Transverse colon (tissue), 4 donors: Measurements from ENCODE around the gene NHLRC1. TPM values are rescaled to one million over a fixed set of nuclear protein-coding genes. Genes with fewer than 3 reads are reported as not detected.

Source experiments
- DNase-seq: peaks from one replicate; pipeline ENCODE4 v3.0.0-alpha.2; 2019
- H3K27ac ChIP-seq, 4 donors: fragments of 200-600 bp; sonication (generic); 2 replicates each; pipeline ENCODE4 v1.5.1; 2016 to 2018; ENCODE audit warnings: inconsistent platforms in 4 of 4
- H3K27me3 ChIP-seq: fragments of 200-600 bp; sonication (generic); 2 replicates; pipeline ENCODE4 v1.5.1; 2017; ENCODE audit warnings: inconsistent platforms
- H3K36me3 ChIP-seq, 4 donors: fragments of 200-600 bp; sonication (generic); 2 replicates each; pipeline ENCODE4 v1.5.1; 2017 to 2019; ENCODE audit warnings: inconsistent platforms in 4 of 4
- H3K4me1 ChIP-seq, 4 donors: fragments of 200-600 bp; sonication (generic); 2 replicates each; pipeline ENCODE4 v1.5.1; 2017 to 2020; ENCODE audit warnings: inconsistent platforms in 4 of 4
- H3K4me3 ChIP-seq, 4 donors: fragments of 200-600 bp; sonication (generic); 1 replicate in 1 of 4; 2 replicates in 3 of 4; pipeline versions ENCODE4 v1.5.1 to v1.6.1; 2017 to 2019; ENCODE audit warnings: inconsistent platforms in 4 of 4
- H3K9me3 ChIP-seq, 2 donors: fragments of 200-600 bp; sonication (generic); 2 replicates each; pipeline ENCODE4 v1.5.1; 2017 to 2019; ENCODE audit warnings: inconsistent platforms in 2 of 2
- CTCF ChIP-seq, 5 experiments: fragments of 200-600 bp in 3 of 5; fragments of 450-650 bp in 2 of 5; sonication (generic) in 3 of 5; IDR thresholded peaks; 1 replicate in 2 of 5; 2 replicates in 3 of 5; pipeline ENCODE4 v1.5.1; 2016 to 2017; ENCODE audit warnings: antibody characterized with exemption in 5 of 5, inconsistent platforms in 3 of 5, mild to moderate bottlenecking in 2 of 5, moderate library complexity in 1 of 5
- EP300 ChIP-seq: sonication (generic); formaldehyde crosslinking; IDR thresholded peaks from one replicate; pipeline ENCODE4 v1.6.1; 2017; ENCODE audit warnings: antibody characterized with exemption, low read depth
- POLR2A ChIP-seq: fragments of 450-650 bp; IDR thresholded peaks from one replicate; pipeline ENCODE4 v1.6.1; 2016; ENCODE audit warnings: antibody characterized with exemption, mild to moderate bottlenecking, moderate library complexity
- POLR2AphosphoS5 ChIP-seq, 3 donors: sonication (generic); formaldehyde crosslinking; IDR thresholded peaks; one replicate each; pipeline ENCODE4 v1.6.1; 2016; ENCODE audit warnings: antibody characterized with exemption in 3 of 3
- WGBS, 2 donors: methylation state at CpG; one replicate each; pipeline ENCODE4 v1.1.5; 2018; ENCODE audit warnings: low coverage in 1 of 2; 5-methylcytosine and 5-hydroxymethylcytosine counted together
- in situ Hi-C, 4 donors: fragments of 200-750 bp; cut with MboI; loops; one replicate each; pipeline versions ENCODE4 v1.15.0 to v1.15.1; 2017; ENCODE audit warnings: low sequenced_read_pairs in 3 of 4, low pct_ligation_motif_present in 1 of 4, low pct_unique_long_range_greater_than_20kb in 1 of 4
- intact Hi-C: fragments of 100-400 bp; cut with DNase I; formaldehyde crosslinking; loops from one replicate; pipeline ENCODE4 v1.15.1; 2023; ENCODE audit warnings: low total_unique reads
- total RNA-seq, 4 donors: library from RNA; depleted of rRNA; stranded (reverse); fragments of >200 nt; gene quantifications; one replicate each; pipeline ENCODE4 v1.1.0, GENCODE V29; 2016

NHLRC1 gene
- total RNA-seq, 4 donors from 2014 or later: 1.1 to 2.1 TPM; not detected in 2

GRCh38 chr6:18088419-18089296, 33.8 kb downstream of the NHLRC1 start:
- no peak overlapping the region for H3K27ac ChIP-seq
- intact Hi-C loops: no loop called here
- 80 to 83% methylated on average over 5 of the region's 5 CpGs for WGBS, 2 donors

GRCh38 chr6:18087396-18088165, 34.9 kb downstream of the NHLRC1 start:
- H3K4me1 ChIP-seq: no peaks in the 10 kb centered on the region
- H3K36me3 ChIP-seq: no peaks in the 10 kb centered on the region
- H3K27ac ChIP-seq: no peak overlapping the region
- no peak for DNase-seq
- in situ Hi-C loops (no loop called here), intact Hi-C loops (no loop called here)
- H3K27me3 ChIP-seq: no peaks in the 10 kb centered on the region
- TF ChIP-seq CTCF (IDR thresholded peaks at IDR 0.05) (no peak), POLR2AphosphoS5 (IDR thresholded peaks at IDR 0.05) (no peak), EP300 (no peak), POLR2A (no peak)
- no peak overlapping the region for H3K4me3 ChIP-seq
- 81 to 100% methylated on average over 2 to 5 of the region's 5 CpGs for WGBS, 2 donors
- H3K9me3 ChIP-seq: peaks cover 0 to 7% of the 10 kb centered on the region in 2 donors

More at GRCh38 chr6:18088419-18089296, 33.8 kb downstream of the NHLRC1 start:
- Histone ChIP-seq H3K4me3 (no peak overlapping the region), H3K36me3 (no peaks in the 10 kb centered on the region), H3K4me1 (no peaks in the 10 kb centered on the region), H3K9me3 (peaks cover 0 to 7% of the 10 kb centered on the region in 2 donors), H3K27me3 (no peaks in the 10 kb centered on the region)
- in situ Hi-C loops: no loop called here
- TF ChIP-seq CTCF (IDR thresholded peaks at IDR 0.05): no peak
- no peak for TF ChIP-seq EP300
- TF ChIP-seq POLR2A: no peak
- no peak for TF ChIP-seq POLR2AphosphoS5 (IDR thresholded peaks at IDR 0.05)
- DNase-seq: no peak

- intact Hi-C loops: no loop called here
- in situ Hi-C loops: no loop called here
- H3K27ac ChIP-seq: no peak overlapping the region
- no peak for DNase-seq
- H3K4me1 ChIP-seq: no peaks in the 10 kb centered on the region
- no peaks in the 10 kb centered on the region for H3K36me3 ChIP-seq
- 81 to 86% methylated on average over 11 of the region's 11 CpGs for WGBS, 2 donors
- no peak overlapping the region for H3K4me3 ChIP-seq
- no peaks in the 10 kb centered on the region for H3K9me3 ChIP-seq
- H3K27me3 ChIP-seq: no peaks in the 10 kb centered on the region
- no peak for TF ChIP-seq POLR2A
- TF ChIP-seq CTCF (IDR thresholded peaks at IDR 0.05): no peak
- TF ChIP-seq EP300: no peak
- TF ChIP-seq POLR2AphosphoS5 (IDR thresholded peaks at IDR 0.05): no peak
These were observed 41.3 kb downstream of the NHLRC1 start for GRCh38 chr6:18081025-18081668.

- Histone ChIP-seq H3K36me3 (no peaks in the 10 kb centered on the region), H3K27ac (no peak overlapping the region), H3K9me3 (no peaks in the 10 kb centered on the region), H3K4me1 (no peaks in the 10 kb centered on the region), H3K27me3 (no peaks in the 10 kb centered on the region), H3K4me3 (no peak overlapping the region)
- no peak for TF ChIP-seq CTCF (IDR thresholded peaks at IDR 0.05)
- TF ChIP-seq POLR2AphosphoS5 (IDR thresholded peaks at IDR 0.05): no peak
- TF ChIP-seq EP300: no peak
- TF ChIP-seq POLR2A: no peak
- in situ Hi-C loops (no loop called here), intact Hi-C loops (no loop called here)
- no peak for DNase-seq
- 87 to 93% methylated on average over 4 of the region's 4 CpGs for WGBS, 2 donors
These were observed 41.9 kb downstream of the NHLRC1 start for GRCh38 chr6:18080544-18080943.
